Sigmoid colon (tissue), 3 donors: ENCODE measurements around the gene DDX25.

Experiments
- POLR2A ChIP-seq, 2 donors: fragments of 450-650 bp; IDR thresholded peaks; one replicate each; pipeline ENCODE4 v1.6.1; 2016; ENCODE audit warnings: antibody characterized with exemption in 2 of 2, mild to moderate bottlenecking in 2 of 2, moderate library complexity in 2 of 2
- TF ChIP-seq, protein P1 (sequence below), 4 experiments: fragments of 450-650 bp in 3 of 4; fragments of 200-600 bp in 1 of 4; IDR thresholded peaks; one replicate each; pipeline ENCODE4 v1.5.1; 2016 to 2019; ENCODE audit warnings: antibody characterized with exemption in 4 of 4, mild to moderate bottlenecking in 3 of 4, moderate library complexity in 2 of 4

DNA sequence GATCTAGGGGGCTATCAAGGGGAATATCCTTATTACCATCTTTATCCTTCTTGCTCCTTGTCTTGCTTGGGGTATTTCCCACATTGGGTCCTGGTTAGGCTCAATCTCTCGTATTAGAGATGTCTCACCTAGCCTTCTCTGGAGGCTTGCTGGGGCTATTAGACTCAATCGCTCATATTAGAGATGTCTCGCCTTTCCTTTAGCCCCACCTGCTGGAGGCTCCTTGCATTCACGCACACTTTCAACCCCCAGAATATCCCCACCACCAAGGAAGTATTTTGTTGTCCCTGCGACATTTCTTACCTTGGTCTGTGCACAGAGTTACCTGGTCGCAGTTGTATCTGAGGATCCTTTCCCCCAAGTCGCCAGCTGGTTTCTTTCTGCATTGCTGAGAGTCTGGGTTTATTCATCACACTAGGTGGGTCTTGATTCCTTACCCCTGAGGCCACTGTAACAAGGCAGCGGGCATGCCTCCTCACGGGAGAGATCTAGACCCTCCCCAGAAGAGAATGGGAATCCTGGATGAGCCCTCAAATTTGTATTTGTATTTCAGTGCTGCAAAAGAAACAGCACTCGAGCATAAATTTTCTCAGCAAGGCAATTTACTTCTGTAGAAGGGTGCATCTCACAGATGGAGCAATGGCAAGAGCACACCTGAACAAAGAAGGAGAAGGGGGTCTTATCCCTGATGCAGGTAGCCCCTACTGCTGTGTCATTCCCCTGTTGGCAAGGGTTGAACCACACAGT lies 32.7 kb upstream of the DDX25 start:
- TF ChIP-seq, protein P1, sequence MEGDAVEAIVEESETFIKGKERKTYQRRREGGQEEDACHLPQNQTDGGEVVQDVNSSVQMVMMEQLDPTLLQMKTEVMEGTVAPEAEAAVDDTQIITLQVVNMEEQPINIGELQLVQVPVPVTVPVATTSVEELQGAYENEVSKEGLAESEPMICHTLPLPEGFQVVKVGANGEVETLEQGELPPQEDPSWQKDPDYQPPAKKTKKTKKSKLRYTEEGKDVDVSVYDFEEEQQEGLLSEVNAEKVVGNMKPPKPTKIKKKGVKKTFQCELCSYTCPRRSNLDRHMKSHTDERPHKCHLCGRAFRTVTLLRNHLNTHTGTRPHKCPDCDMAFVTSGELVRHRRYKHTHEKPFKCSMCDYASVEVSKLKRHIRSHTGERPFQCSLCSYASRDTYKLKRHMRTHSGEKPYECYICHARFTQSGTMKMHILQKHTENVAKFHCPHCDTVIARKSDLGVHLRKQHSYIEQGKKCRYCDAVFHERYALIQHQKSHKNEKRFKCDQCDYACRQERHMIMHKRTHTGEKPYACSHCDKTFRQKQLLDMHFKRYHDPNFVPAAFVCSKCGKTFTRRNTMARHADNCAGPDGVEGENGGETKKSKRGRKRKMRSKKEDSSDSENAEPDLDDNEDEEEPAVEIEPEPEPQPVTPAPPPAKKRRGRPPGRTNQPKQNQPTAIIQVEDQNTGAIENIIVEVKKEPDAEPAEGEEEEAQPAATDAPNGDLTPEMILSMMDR (IDR thresholded peaks at IDR 0.05): peak in 1 of 4 experiments; percentile 23
- TF ChIP-seq POLR2A (IDR thresholded peaks at IDR 0.05): no peak
